Osteoblast (primary cell): ENCODE results near the gene CCNL2. TPM values are rescaled to one million over a fixed set of nuclear protein-coding genes. Genes with fewer than 3 reads are reported as not detected.

Experiments
- DNase-seq: peaks from one replicate; pipeline ENCODE4 v3.0.0; 2011; ENCODE audit warnings: low spot score, mixed read lengths; ENCODE audit not compliant: insufficient read length; ENCODE audit errors: missing footprints
- H2AFZ ChIP-seq: 2 replicates; pipeline ENCODE4 v1.6.0; 2011; ENCODE audit warnings: mild to moderate bottlenecking, low read length
- H3K27ac ChIP-seq: 2 replicates; pipeline ENCODE4 v1.5.1; 2011; ENCODE audit warnings: mild to moderate bottlenecking, low read depth, low read length, moderate library complexity
- H3K27me3 ChIP-seq: 2 replicates; pipeline ENCODE4 v1.6.0; 2012; ENCODE audit warnings: mild to moderate bottlenecking, control low read depth, inconsistent platforms, low read length, moderate library complexity; ENCODE audit not compliant: insufficient read depth
- H3K36me3 ChIP-seq: 2 replicates; pipeline ENCODE4 v1.5.1; 2011; ENCODE audit warnings: mild to moderate bottlenecking, low read length, control low read depth, moderate library complexity; ENCODE audit not compliant: insufficient read depth
- H3K4me1 ChIP-seq: 2 replicates; pipeline ENCODE4 v1.5.1; 2011; ENCODE audit warnings: mild to moderate bottlenecking, low read length, control low read depth, moderate library complexity; ENCODE audit not compliant: insufficient read depth
- H3K4me2 ChIP-seq: 2 replicates; pipeline ENCODE4 v1.6.0; 2011; ENCODE audit warnings: mild to moderate bottlenecking, low read length; ENCODE audit not compliant: insufficient read depth
- H3K4me3 ChIP-seq: fragments of 200-600 bp; sonication (generic); 3 replicates; pipeline ENCODE4 v1.5.1; 2012; ENCODE audit warnings: mild to moderate bottlenecking, low read length, inconsistent platforms; ENCODE audit not compliant: insufficient read depth
- H3K79me2 ChIP-seq: 2 replicates; pipeline ENCODE4 v1.6.0; 2012; ENCODE audit warnings: mild to moderate bottlenecking, low read length, control low read depth, inconsistent platforms; ENCODE audit not compliant: insufficient read depth
- H3K9me3 ChIP-seq: 2 replicates; pipeline ENCODE4 v1.5.1; 2011; ENCODE audit warnings: low read depth, low read length, control low read depth
- H4K20me1 ChIP-seq: 2 replicates; pipeline ENCODE4 v1.6.0; 2012; ENCODE audit warnings: mild to moderate bottlenecking, low read length, control low read depth; ENCODE audit not compliant: insufficient read depth
- CTCF ChIP-seq: IDR thresholded peaks from 2 replicates; pipeline ENCODE4 v1.5.1; 2011; ENCODE audit warnings: mild to moderate bottlenecking, low read depth, low read length, moderate library complexity; ENCODE audit errors: extremely low read depth
- total RNA-seq: library from RNA; depleted of rRNA; stranded (reverse); fragments of >200 nt; gene quantifications from 2 replicates; pipeline ENCODE4 v1.2.3, GENCODE V29; 2012

CCNL2 gene
- total RNA-seq, 1 donor, result 138 TPM

GRCh38 chr1:1422465-1423244 is 23.5 kb upstream of the CCNL2 start:
- TF ChIP-seq CTCF, result no peak
- Histone ChIP-seq H3K4me3 (no peak overlapping the region), H3K79me2 (no peaks in the 10 kb centered on the region), H3K27ac (no peak overlapping the region), H3K9me3 (no peaks in the 10 kb centered on the region), H3K27me3 (no peaks in the 10 kb centered on the region), H2AFZ (peak overlapping the region; percentile 51), H4K20me1 (no peaks in the 10 kb centered on the region), H3K4me2 (peak overlapping the region; percentile 20), H3K4me1 (peaks cover 7% of the 10 kb centered on the region), H3K36me3 (no peaks in the 10 kb centered on the region)
- DNase-seq, result peak; percentile 94

GRCh38 chr1:1421907-1422464 is 22.9 kb upstream of the CCNL2 start:
- Histone ChIP-seq H3K27me3 (no peaks in the 10 kb centered on the region), H3K4me1 (peaks cover 7% of the 10 kb centered on the region), H2AFZ (no peak overlapping the region), H3K9me3 (no peaks in the 10 kb centered on the region), H3K79me2 (no peaks in the 10 kb centered on the region), H3K36me3 (no peaks in the 10 kb centered on the region), H3K4me2 (no peak overlapping the region), H3K4me3 (no peak overlapping the region), H4K20me1 (no peaks in the 10 kb centered on the region), H3K27ac (no peak overlapping the region)
- DNase-seq, result peak; percentile 83
- no peak for TF ChIP-seq CTCF

GRCh38 chr1:1421147-1421906 is 22.2 kb upstream of the CCNL2 start, which contains the start of gene ANKRD65:
Gene ANKRD65, minus strand, starts transcription at chr1:1421276. Its CDS starts 271 bp downstream, at chr1:1421005.
- peak within 1 kb of the TSS; percentile 48 for H3K4me2 ChIP-seq
- H3K27ac ChIP-seq, result no peak within 1 kb of the TSS
- H4K20me1 ChIP-seq, result no peaks in the 10 kb centered on the region
- H3K4me3 ChIP-seq, result peak within 1 kb of the TSS; percentile 43
- no peaks in the 10 kb centered on the region for H3K9me3 ChIP-seq
- no peak within 1 kb of the TSS for H2AFZ ChIP-seq
- TF ChIP-seq CTCF, result no peak
- peaks cover 7% of the 10 kb centered on the region for H3K4me1 ChIP-seq
- DNase-seq, result peak; percentile 76
- H3K36me3 ChIP-seq, result no peaks in the 10 kb centered on the region
- H3K27me3 ChIP-seq, result no peaks in the 10 kb centered on the region
- no peaks in the 10 kb centered on the region for H3K79me2 ChIP-seq
